ENCODE data around the gene PLCB4.
"Not testable (repeated sequence)": the region's sequence is repeated elsewhere in the genome, so short reads cannot be mapped to it uniquely, and the experiment has no call there.

PLCB4 gene

DNA sequence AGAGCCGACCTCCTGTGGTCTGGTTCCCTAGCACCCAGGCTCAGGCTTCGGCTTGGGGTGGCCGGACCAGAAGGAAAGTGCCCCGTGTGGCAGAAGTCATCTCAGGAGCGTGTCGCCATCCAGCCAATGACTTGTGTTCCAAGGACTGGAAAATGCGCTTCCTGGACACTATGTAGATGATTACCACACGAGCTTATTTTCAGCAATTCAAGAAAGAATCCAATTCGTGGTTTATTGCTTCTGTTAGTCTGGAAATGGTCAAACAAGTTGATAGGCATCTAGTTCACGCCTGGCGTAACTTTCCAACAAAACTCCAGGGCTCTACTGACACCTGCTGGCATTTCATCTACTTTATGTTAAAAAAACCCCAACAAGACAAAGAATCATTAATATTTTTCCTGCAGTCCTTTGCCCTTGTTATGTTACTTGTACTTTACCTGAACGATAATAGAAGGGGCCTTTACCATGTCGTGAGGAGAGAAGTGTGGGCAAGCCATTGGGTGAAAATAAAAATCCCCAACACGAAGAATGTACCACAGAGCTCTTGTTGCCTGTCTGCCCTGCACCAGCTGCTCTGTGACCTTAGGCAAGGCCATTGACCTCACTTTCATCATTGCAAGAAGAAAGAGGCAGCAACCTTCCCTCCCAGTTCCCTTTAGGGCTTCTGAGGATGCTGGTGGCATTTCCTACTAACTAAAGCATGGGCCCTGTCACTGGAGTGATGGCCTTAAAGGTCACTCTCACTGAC lies 290.8 kb downstream of the PLCB4 start:
- DNase-seq (ENCODE audit: low read depth in 2 of 2) = peak; percentile 59 to 63

DNA sequence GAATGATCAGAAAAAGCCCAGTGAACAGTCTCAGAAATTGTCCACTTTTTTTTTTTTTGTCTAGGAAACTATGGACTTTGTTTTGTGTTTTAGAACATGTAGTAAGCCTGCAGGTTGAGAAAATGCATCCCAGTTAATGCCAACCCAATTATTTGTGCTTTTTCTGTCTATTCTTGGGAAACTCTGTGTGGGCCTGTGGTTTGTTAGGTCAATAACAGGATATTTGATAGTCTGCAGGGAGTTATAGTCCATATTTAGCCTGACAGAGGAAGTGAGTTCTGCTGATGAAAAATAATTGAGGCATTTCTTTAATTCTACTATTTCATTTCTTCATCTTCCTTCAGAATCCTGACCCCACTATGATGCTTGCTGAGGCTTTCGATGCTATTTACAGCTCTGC lies 291.5 kb downstream of the PLCB4 start:
- DNase-seq (ENCODE audit: low read depth in 2 of 2) = no peak

DNA sequence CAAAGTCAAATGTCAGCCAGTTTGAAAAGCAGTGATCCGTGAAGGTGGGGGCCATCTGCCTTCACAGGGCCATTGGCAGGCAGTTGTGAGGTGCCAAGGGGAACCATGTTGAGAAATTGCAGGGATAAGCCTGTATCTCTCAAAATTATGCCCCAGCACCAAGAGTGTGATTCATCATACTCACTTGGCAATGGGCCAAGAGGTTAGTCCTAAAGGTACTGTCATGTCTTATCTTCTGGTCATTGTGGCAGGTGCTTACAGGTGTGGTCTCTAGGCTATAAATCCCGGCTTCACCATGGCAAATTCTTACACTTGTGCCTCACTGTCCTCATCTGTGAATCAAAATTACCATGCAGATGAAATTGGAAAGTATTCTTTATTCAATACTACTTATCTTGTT lies 294.8 kb downstream of the PLCB4 start:
- no peak for DNase-seq (ENCODE audit: low read depth in 2 of 2)

DNA sequence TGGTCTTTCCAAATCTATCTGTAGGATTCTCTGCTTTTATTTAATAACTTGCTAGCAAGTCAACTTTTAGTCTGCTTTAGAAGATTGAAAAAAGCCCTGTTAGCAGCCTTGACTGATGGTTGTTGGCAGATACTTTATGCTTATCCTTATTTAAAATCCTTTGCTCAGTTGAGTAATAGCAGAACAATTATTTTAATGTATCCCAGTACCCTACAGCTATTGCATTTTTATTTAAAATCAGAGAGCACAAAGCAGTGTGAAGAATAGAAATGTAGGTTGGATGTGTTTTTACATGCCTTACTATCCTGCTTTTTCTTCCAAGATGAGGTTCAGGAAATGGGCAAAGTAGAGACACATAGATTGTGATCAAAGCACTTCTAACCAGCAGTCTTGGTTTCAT lies 298.4 kb downstream of the PLCB4 start:
- no peak for DNase-seq (ENCODE audit: low read depth in 2 of 2)

DNA sequence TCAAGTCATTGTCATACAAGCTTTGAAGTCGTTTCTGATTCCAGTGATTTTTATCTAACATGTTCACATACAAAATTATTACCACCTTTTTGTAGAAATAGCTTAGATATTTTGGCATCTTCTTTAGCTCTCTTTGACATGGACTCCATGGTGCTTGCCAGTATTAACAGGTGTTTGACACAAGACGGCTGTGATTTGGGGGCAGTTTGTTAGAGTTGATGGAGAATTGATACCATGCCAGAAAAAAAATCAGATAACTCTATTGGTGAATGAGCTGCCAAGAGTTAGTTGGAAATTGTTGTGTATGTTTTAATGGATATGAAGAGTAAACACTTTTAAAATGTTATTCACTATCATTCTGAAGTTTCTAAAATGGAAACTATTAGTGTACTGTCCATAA lies 298.9 kb downstream of the PLCB4 start:
- no peak for DNase-seq (ENCODE audit: low read depth in 2 of 2)

DNA sequence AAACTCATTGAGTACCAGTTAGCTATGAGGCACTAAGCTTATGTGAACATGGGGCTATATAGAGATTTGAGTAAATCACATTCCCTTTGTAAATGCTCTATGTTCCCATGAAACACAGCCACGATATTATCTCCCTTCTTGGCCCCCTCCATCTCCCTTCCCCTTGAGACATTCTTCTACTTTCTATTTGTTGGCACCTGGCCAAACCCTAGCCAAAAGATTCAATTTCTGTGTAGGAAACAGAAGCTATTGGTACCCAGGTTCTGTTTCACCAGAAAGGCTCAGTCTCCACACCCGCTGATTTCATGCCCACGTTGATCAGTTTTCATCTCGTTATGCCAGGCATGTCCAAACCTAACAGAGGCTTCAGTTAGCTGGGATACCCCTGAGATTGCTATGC lies 300.0 kb downstream of the PLCB4 start:
- no peak for DNase-seq (ENCODE audit: low read depth in 2 of 2)

DNA sequence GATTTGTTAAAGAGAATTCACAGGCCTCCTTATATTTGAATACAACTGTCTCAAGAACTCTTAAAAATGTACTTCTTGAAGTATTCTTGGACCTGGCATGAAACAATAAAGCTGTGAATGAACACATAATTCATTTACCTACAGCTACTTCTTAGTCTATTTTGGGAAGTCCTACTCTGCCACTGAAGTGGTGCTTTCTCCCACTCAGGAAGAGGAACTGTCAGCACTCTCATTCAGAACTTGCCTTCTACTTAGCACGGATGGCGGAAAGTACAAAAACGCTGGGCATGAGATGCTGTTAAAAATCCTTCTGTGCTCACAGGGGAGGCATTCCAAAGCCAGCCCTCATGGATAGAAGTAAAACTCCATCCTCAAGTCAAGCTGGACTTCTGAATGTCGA lies 300.7 kb downstream of the PLCB4 start:
- DNase-seq (ENCODE audit: low read depth in 2 of 2) = no peak

DNA sequence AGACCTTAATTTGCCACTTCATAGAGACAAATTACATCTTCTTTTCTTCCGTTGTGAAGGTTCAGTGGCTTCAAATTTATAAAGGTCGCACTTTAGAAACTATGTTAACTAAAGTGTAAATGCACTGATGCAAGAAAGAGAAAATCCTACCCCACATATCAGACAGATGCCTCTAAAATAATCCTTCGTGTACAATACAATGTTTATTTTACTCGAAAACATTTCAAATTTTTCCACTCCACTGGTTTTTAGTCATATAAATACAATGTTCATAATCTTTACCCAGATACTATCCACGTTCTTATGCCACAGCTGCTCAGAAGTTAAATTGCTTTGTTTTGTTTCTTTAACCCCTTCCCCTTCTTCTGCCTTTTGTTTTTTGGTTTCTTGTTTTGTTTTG lies 305.2 kb downstream of the PLCB4 start:
- no peak for DNase-seq (ENCODE audit: low read depth in 2 of 2)

DNA sequence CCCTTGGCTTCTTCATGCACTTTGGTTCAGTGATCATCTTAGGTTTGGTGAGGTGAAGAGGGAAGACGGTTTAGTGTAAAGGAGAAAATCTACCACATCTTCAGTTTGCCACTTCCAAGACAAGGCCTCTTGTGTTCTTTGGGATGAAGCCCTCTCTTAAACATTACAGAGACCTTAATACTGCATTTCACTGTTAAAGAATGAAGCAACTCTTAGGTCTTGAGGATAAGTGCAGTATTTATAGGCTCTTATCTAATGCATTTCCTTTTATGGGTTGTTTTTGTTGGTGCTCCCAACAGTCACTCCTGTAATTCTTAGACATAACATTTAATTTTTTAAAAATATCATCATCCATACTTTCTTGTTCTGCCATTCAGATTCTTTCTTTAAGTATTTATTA lies 305.6 kb downstream of the PLCB4 start:
- no peak for DNase-seq (ENCODE audit: low read depth in 2 of 2)

DNA sequence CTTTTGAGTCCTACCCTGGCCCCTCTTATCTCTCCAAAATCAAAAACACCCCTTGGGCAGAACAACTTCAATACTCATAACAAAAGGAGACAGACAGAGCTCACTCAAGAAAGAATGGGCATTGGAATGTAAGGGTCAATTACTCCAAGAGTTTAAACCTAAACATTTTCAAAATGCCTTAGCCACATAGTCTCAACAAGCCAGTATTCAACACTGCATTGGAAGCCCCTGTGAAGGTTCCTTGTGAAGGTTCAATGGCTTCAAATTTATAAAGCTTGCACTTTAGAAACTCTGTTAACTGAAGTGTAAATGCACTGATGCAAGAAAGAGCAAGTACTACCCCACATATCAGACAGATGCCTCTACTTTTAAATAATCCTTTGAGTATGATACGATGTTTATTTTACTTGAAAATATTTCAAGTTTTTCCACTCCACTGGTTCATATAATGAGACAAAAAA lies 306.4 kb downstream of the PLCB4 start:
- no peak for DNase-seq (ENCODE audit: low read depth in 2 of 2)

DNA sequence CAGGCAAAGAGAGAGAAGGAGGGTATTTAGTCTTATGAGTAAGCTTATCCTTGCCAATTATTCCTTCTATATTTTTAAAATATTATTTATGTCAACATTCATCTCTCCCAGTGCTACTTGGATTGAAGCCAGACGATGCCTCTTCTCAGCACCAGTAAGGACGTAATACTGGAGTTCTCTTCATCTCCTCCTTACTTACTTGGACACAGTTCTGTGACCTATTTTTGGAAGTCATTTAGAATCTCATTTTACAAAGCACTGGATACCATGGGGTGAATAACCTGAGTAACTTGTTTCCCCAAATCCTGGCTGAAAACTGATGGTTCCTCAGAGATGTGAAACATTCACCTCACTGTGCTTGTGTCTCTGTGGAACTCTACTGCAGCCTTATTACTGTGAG lies 308.1 kb downstream of the PLCB4 start:
- DNase-seq (ENCODE audit: low read depth in 2 of 2) = no peak

DNA sequence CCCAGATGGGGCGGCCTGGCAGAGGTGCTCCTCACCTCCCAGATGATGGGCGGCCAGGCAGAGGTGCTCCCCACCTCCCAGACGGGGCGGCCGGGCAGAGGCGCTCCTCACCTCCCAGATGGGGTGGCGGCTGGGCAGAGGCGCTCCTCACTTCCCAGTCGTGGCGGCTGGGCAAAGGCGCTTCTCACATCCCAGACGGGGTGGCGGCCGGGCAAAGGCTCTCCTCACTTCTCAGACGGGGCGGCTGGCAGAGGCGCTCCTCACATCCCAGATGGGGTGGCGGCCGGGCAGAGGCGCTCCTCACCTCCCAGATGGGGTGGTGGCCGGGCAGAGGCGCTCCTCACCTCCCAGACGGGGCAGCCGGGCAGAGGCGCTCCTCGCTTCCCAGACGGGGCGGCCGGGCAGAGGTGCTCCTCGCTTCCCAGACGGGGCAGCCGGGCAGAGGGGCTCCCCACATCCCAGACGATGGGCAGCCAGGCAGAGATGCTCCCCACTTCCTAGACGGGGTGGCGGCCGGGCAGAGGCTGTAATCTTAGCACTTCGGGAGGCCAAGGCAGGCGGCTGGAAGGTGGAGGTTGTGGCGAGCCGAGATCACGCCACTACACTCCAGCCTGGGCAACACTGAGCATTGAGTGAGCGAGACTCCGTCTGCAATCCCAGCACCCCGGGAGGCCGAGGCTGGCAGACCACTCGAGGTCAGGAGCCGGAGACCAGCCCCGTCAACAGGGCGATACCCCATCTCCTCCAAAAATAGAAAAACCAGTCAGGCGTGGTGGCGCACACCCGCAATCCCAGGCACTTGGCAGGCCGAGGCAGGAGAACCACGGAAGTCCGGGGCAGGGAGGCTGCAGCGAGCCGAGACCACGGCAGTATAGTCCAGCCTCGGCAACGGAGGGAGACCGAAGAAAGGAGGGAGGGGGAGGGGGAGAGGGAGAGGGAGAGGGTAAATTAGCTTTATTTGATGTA lies 316.7 kb downstream of the PLCB4 start:
- DNase-seq (ENCODE audit: low read depth in 2 of 2) = not testable (repeated sequence)

DNA sequence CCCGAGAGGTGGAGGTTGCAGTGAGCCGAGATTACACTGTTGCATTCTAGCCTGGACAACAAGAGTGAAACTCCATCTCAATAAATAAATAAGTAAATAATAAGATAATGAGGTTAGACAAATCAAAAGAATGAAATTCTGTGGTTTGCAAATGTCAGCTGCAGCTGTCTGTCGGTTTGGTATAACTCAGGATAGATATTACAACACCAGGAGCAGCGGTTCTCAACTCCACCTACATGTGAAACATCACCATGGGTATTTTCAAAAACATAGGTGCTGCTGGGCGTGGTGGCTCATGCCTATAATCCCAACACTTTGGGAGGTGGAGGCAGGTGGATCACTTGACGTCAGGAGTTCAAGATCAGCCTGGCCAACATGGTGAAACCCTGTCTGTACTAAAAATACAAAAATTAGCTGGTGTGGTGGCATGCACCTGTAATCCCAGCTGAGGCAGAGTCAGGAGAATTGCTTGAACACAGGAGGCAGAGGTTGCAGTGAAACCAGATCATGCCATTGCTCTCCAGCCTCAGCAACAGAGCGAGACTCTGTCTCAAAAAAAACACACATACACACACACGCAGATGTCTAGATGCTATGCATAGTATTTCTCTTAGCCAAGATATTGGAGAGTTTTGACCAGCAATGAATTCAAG lies 319.4 kb downstream of the PLCB4 start:
- DNase-seq (ENCODE audit: low read depth in 2 of 2) = no peak

DNA sequence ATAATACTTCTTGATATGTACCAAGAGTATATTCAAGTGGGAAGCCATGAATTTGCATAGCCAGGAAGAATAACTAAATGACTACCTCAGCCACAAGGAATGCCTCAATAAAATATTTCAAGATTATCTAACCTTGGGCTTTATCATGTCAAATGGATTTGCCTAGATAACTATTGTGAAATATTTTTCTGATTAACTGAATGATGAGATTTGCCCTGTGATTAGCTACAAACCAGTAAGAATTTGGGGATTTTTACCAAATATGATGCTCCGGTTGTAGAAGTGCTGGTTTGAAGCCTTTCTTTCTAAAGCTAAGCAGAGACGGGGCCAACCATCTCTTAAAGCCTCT lies 319.9 kb downstream of the PLCB4 start:
- DNase-seq (ENCODE audit: low read depth in 2 of 2) = no peak

DNA sequence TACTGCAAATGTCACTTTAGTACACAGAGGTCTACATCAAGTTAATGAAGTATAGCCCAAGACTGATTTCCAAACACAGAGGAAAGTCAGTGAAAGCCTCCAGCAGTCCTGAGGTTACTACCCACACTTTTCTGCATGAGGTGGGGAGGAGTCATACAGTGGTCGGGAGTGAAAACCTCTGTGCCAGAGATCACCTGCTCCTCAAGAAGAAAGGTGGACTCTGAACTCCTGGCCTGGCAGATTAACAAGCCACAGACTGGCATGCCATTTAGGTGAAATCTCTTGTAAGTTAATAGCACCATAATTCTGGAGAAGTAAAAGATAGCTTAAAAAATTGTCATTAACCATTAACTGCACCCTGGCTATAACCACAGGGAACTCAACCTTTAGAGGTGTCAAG lies 320.5 kb downstream of the PLCB4 start:
- no peak for DNase-seq (ENCODE audit: low read depth in 2 of 2)

DNA sequence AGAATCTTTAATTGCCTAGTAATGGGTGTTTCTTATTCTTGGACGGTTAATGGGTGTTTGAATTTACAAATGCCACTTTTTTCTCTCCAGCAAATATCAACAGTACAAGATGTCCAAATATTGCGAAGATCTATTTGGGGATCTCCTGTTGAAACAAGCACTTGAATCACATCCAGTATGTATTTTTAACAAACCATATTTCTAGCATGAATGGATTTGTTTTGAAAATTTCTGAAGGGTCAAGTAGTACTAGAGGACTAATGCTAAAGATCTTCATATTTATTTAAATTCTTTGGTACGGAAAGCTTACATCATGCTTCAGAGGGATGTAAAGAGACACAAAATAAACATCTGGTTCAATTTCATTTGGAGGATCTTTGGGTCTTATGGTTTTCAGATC lies 321.6 kb downstream of the PLCB4 start:
- no peak for DNase-seq (ENCODE audit: low read depth in 2 of 2)

DNA sequence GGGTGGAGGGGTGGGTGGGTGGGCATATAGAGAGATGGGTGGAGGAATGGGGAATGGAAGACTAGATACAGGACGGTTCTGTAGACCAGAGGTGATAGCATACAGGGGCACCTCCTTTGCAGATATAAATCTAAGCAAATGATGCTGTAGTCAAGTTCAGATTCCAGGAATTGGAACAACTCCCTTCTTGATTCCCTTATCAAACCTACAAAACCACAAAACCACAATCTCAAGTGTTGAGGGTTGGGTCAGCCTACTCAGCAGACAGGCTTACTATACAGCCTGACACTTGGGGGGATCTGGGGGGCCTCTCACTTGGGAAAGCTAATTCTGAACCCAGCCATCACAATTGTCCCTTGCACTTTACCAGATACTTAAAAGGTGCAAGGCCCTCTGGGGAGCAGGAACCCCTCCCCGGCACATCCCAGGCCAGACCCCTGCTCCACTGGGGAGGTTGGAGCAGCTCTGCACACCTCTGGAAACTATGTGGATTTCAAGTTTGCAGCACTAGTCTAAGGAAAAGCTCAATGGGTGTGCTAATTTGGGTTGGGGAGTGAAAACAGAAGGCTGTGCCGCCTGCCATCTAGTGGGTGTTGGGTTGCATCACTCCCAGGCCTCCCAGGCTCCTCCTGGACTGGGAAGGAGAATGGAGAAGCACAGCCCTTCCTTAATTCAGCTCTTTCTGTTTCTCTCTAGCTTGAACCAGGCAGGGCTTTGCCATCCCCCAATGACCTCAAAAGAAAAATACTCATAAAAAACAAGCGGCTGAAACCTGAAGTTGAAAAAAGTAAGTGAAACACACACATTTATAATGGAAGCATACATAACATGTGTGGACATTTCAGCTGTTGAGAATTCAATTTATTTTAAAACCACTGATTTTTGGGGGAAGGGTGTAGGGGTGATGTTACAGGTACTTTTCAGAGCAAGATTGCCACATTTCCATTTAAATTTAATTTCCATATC lies 324.3 kb downstream of the PLCB4 start:
- DNase-seq (ENCODE audit: low read depth in 2 of 2) = peak in 1 of 2 experiments; percentile 44

DNA sequence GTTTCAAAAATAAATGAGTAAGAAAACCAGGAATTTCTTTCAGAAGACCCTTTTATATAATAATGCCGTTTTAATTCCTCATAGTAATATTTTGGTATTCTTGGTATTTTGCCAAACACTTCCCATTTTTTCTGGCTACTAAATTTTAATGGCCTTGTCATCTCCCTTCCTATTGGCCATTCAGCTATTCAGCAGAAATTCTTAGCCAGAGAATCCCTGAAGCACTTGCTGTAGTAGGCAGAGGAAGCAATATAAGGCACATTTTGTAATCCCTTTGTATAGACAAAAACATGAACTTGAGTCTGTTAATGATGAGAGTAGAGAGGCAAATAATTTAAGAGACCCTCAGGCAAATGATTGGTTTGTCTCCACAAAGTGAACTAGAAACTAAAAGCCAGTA lies 327.1 kb downstream of the PLCB4 start:
- DNase-seq (ENCODE audit: low read depth in 2 of 2) = no peak

DNA sequence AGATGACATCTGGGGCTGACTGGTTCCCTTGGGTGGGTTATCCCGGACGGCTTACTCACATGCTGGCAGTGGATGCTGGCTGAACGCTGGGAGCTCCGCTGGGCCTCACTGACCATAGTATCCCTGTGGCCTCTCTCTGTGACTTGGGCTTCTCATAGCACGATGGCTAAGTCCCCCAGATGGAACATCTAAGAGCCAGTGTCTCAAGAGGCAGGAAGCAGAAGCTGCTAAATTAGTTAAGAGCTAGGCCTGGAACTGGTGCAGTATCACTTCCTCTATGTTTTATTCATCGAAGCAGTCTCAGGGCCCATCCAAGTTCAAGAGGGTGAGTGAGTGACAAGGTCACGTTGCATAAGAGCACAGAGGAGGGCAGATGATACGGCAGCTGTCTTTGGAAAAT lies 329.0 kb downstream of the PLCB4 start:
- DNase-seq (ENCODE audit: low read depth in 2 of 2) = no peak

DNA sequence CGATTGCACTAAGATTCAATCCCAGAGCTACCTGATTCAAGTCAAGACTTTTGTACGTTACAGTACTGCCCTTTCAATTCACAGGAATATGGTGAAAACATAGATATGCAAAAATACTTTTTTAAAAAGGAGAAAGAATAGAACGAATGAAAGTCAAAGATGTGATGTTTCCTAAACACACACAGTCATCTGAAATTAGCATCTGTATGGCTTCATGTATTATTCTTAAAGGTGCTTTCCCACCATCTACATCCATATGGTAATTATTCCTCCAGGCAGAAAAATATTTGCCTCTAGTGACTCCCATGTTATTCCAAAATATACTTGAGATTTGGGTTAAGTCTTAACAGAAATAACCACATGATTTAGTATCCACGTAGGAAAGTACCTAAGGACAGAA lies 330.0 kb downstream of the PLCB4 start:
- DNase-seq (ENCODE audit: low read depth in 2 of 2) = no peak

DNA sequence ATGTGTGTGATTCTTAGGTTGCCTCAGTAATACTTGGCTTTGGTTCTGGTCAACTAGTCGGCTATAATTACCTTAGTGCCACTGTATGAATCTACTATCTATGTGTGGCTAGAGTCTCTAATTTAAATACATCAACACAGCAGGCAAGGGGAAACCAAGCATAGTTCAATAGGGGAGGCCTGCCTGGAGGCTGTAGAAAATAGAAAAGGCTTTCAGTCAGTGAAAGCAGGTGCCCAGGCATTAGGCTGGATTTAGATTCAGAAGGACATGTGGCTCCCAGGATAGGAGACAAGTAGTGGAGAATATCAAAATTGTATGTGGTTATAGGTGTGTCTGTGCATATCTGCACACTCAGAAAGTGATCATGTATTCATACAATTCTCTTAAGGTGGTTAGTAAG lies 330.4 kb downstream of the PLCB4 start:
- no peak for DNase-seq (ENCODE audit: low read depth in 2 of 2)
